CD4-positive, alpha-beta T cell (primary cell): Measurements from ENCODE around the gene SHISA7. TPM values are rescaled to one million over a fixed set of nuclear protein-coding genes. Genes with fewer than 3 reads are reported as not detected.
"Not testable (repeated sequence)": the region's sequence is repeated elsewhere in the genome, so short reads cannot be mapped to it uniquely, and the experiment has no call there.

Source experiments
- ATAC-seq: fragments of 200-7000 bp; cut with Tn5 transposase; one replicate; pipeline ENCODE4 v1.10.0; 2022; ENCODE audit warnings: mild to moderate bottlenecking; ENCODE audit not compliant: poor library complexity
- CTCF ChIA-PET: fragments of 350-600 bp; sonication (Branson Sonifier 250); formaldehyde crosslinking; loops from one replicate; lab custom pipeline; 2021; ENCODE audit warnings: antibody characterized with exemption, inconsistent platforms; lab: Charles Lee
- POLR2A ChIA-PET: fragments of 350-600 bp; sonication (Branson Sonifier 250); formaldehyde crosslinking; loops from one replicate; lab custom pipeline; 2021; ENCODE audit warnings: antibody characterized with exemption, inconsistent platforms; lab: Charles Lee
- DNase-seq, 14 experiments: peaks; one replicate each; pipeline ENCODE4 v3.0.0-alpha.2; 2013 to 2020; ENCODE audit warnings: mixed read lengths in 2 of 14
- H3K27ac ChIP-seq, 2 donors: one replicate each; pipeline versions ENCODE4 v1.5.1 to v1.7.0; 2013; ENCODE audit warnings: low read length in 2 of 2, low read depth in 1 of 2, mild to moderate bottlenecking in 1 of 2
- H3K27me3 ChIP-seq, 2 experiments: 1 replicate in 1 of 2; 2 replicates in 1 of 2; pipeline versions ENCODE4 v1.6.1 to v1.7.0; 2013; ENCODE audit warnings: low read length in 2 of 2, control low read depth in 1 of 2, mild to moderate bottlenecking in 1 of 2, moderate library complexity in 1 of 2; ENCODE audit not compliant: insufficient read depth in 2 of 2, control insufficient read depth in 1 of 2
- H3K36me3 ChIP-seq: one replicate; pipeline ENCODE4 v1.6.1; 2013; ENCODE audit warnings: low read length, control low read depth; ENCODE audit not compliant: insufficient read depth
- H3K4me1 ChIP-seq: one replicate; pipeline ENCODE4 v1.6.1; 2013; ENCODE audit warnings: low read length, control low read depth; ENCODE audit not compliant: insufficient read depth
- H3K4me3 ChIP-seq: one replicate; pipeline ENCODE4 v1.5.1; 2013; ENCODE audit warnings: mild to moderate bottlenecking, low read length, moderate library complexity
- H3K9me3 ChIP-seq, 2 experiments: 1 replicate in 1 of 2; 2 replicates in 1 of 2; pipeline versions ENCODE4 v1.6.1 to v1.7.0; 2013; ENCODE audit warnings: low read length in 2 of 2, mild to moderate bottlenecking in 2 of 2, control low read depth in 1 of 2, moderate library complexity in 1 of 2; ENCODE audit not compliant: control insufficient read depth in 1 of 2, insufficient read depth in 1 of 2
- H3K27ac Mint-ChIP-seq: one replicate; pipeline ENCODE4 v1.8.0; 2020; ENCODE audit warnings: mixed read lengths
- H3K27me3 Mint-ChIP-seq: one replicate; pipeline ENCODE4 v1.8.0; 2021; ENCODE audit warnings: mixed read lengths
- H3K36me3 Mint-ChIP-seq: one replicate; pipeline ENCODE4 v1.8.0; 2021; ENCODE audit warnings: low read depth, mixed read lengths
- H3K4me1 Mint-ChIP-seq: one replicate; pipeline ENCODE4 v1.8.0; 2021; ENCODE audit warnings: low read depth, mixed read lengths
- H3K4me3 Mint-ChIP-seq: one replicate; pipeline ENCODE4 v1.8.0; 2020; ENCODE audit warnings: mild to moderate bottlenecking, mixed read lengths
- H3K9me3 Mint-ChIP-seq: one replicate; pipeline ENCODE4 v1.8.0; 2020; ENCODE audit warnings: mixed read lengths
- intact Hi-C, 2 experiments: fragments of 100-400 bp; cut with DNase I in 1 of 2; cut with micrococcal nuclease in 1 of 2; formaldehyde crosslinking; loops; one replicate each; pipeline versions ENCODE4 v1.15.1 to v1.9.0; 2023 to 2025; cut with DNase I, micrococcal nuclease
- total RNA-seq, 174 experiments: library from RNA in 2 of 174; stranded (reverse) in 2 of 174; gene quantifications; one replicate each; pipeline ENCODE4 v1.2.3 and lab custom pipeline; 2021 to 2026
- TF ChIP-seq, protein P1 (sequence below): fragments of 200-600 bp; IDR thresholded peaks from one replicate; pipeline ENCODE4 v1.8.0; 2022; ENCODE audit warnings: antibody characterized with exemption, mild to moderate bottlenecking

Gene SHISA7
- total RNA-seq, 2 experiments from 2014 or later: not detected

DNA sequence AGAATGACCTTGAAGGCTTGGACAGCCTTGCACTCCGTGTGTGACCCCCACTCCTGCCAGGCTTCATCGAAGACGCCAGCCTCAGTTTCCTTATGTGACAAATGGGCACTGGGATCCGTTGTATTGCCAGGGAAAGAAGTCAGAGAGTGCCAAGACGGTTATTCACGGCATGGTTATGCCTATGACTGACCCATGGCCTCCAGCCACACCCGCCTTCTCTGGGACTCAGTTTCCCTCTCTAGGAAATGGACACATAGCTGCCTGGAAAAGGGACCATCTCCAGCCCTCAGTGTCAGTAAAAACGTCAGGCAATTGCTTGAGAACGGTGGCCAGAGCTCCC, 34.6 kb downstream of the SHISA7 start:
- H3K27me3 ChIP-seq: no peaks in the 10 kb centered on the region
- no peaks in the 10 kb centered on the region for H3K27me3 Mint-ChIP-seq
- ChIA-PET POLR2A (interaction anchor here (0.8 to 2.7 kb wide), 4 partner anchors 13 to 149 kb away, joined by 3 to 13 read pairs (median 4); partner anchors contain the start of gene KMT5C), CTCF (no interaction called here)
- H3K4me3 ChIP-seq: peak overlapping the region; percentile 61
- peaks cover 42% of the 10 kb centered on the region for H3K36me3 Mint-ChIP-seq
- DNase-seq: no peak
- TF ChIP-seq, protein P1, sequence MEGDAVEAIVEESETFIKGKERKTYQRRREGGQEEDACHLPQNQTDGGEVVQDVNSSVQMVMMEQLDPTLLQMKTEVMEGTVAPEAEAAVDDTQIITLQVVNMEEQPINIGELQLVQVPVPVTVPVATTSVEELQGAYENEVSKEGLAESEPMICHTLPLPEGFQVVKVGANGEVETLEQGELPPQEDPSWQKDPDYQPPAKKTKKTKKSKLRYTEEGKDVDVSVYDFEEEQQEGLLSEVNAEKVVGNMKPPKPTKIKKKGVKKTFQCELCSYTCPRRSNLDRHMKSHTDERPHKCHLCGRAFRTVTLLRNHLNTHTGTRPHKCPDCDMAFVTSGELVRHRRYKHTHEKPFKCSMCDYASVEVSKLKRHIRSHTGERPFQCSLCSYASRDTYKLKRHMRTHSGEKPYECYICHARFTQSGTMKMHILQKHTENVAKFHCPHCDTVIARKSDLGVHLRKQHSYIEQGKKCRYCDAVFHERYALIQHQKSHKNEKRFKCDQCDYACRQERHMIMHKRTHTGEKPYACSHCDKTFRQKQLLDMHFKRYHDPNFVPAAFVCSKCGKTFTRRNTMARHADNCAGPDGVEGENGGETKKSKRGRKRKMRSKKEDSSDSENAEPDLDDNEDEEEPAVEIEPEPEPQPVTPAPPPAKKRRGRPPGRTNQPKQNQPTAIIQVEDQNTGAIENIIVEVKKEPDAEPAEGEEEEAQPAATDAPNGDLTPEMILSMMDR: no peak
- H3K9me3 ChIP-seq: peaks cover 0 to 3% of the 10 kb centered on the region in 2 experiments
- no peak for ATAC-seq
- peak overlapping the region; percentile 44 to 100 for H3K27ac ChIP-seq
- peaks cover 30% of the 10 kb centered on the region for H3K4me1 ChIP-seq
- H3K4me3 Mint-ChIP-seq: peak overlapping the region; percentile 94
- H3K27ac Mint-ChIP-seq: peak overlapping the region; percentile 99
- H3K9me3 Mint-ChIP-seq: no peaks in the 10 kb centered on the region
- H3K4me1 Mint-ChIP-seq: peaks cover 29% of the 10 kb centered on the region
- intact Hi-C loops: loop anchor here (1.0 to 10.0 kb wide), 9 partner anchors 24 to 290 kb away; partner anchors contain the start of genes KMT5C (in 2 of the 2), C19orf85 (in 1 of the 2), ISOC2 (in 1 of the 2) and PPP6R1 (in 1 of the 2)
- H3K36me3 ChIP-seq: peaks cover 16% of the 10 kb centered on the region

DNA sequence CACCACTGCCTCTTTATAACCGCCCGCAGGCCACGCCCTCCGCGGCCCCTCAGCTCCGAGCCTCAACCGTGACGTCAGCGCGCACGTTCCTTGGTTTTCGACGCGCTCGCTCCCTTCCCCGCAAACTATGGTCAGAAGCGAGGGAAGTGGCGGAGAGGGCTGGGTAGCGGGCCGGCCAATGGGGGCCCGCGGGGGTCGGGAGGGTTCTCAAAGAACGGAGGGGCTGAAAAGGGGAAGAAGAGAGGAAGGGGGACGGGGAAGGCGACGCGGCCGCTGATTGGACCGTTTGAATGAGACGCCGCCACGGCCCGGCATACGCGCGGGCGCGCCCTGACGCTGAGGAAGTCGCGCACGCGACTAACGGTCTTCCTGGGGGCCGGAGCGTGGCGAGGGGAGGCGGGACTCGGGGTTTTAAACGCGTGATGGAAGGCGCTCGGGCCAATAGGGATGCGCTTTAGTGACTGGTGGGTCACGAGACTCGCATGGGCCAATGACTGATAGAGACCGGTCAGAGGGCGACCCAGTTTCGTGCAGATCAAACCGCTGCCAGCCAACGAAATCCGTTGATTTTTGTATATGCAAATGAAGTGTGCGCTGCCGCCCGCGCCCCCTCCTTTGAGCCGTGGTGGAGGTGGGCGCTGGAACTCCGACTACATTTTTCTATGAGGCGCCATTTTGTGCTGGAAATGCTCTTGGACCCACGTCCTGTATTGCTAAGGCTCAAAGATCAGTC, 35.1 kb downstream of the SHISA7 start:
- peaks cover 22% of the 10 kb centered on the region for H3K36me3 ChIP-seq
- peak overlapping the region; percentile 61 for H3K4me3 ChIP-seq
- Mint-ChIP-seq H3K27me3 (no peaks in the 10 kb centered on the region), H3K9me3 (no peaks in the 10 kb centered on the region), H3K36me3 (peaks cover 47% of the 10 kb centered on the region), H3K27ac (peak overlapping the region; percentile 99), H3K4me1 (peaks cover 29% of the 10 kb centered on the region), H3K4me3 (peak overlapping the region; percentile 94)
- peaks cover 30% of the 10 kb centered on the region for H3K4me1 ChIP-seq
- CTCF ChIA-PET: interaction anchor here (1.2 kb wide), 1 partner anchor 247 kb away, joined by 3 read pairs; no protein-coding TSS in a partner anchor
- intact Hi-C loops: loop anchor here (1.0 to 10.0 kb wide), 9 partner anchors 23 to 289 kb away; partner anchors contain the start of genes KMT5C (in 2 of the 2), C19orf85 (in 1 of the 2), ISOC2 (in 1 of the 2) and PPP6R1 (in 1 of the 2)
- POLR2A ChIA-PET: interaction anchor here (0.6 to 2.7 kb wide), 28 partner anchors 9 to 1271 kb away, joined by 3 to 45 read pairs (median 6); partner anchors contain the start of genes FIZ1, HSPBP1, ISOC2 and KMT5C
- TF ChIP-seq, protein P1: no peak
- peak; percentile 92 for ATAC-seq
- H3K9me3 ChIP-seq: peaks cover 0 to 3% of the 10 kb centered on the region in 2 experiments
- peak overlapping the region; percentile 96 to 100 for H3K27ac ChIP-seq
- no peaks in the 10 kb centered on the region for H3K27me3 ChIP-seq
- peak; percentile 91 to 99 (median 96) for DNase-seq

DNA sequence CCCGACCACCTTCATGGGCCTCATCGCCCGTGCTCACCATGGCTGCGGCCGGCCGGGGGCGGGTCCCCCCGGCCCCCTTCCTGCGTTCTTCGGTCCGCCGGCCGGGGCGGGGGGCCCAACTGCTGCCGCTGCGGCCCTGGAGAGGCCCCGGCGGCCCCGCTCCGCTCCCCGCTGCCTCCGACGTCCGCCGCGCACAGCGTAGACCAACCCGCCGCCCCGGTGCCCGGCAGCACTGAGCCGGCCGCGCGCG, 35.6 kb downstream of the SHISA7 start, which contains the start of gene UBE2S:
TSS of gene UBE2S (minus strand) at position 239 of the 250 bp plus-strand sequence. CDS start at position 40, 199 bp downstream.
- Histone ChIP-seq H3K27ac (peak within 1 kb of the TSS; percentile 96 to 100), H3K4me1 (peaks cover 30% of the 10 kb centered on the region), H3K36me3 (peaks cover 27% of the 10 kb centered on the region), H3K4me3 (peak within 1 kb of the TSS; percentile 61)
- intact Hi-C loops: loop anchor here in 1 of 2 experiments (5.0 to 10.0 kb wide), 5 partner anchors 55 to 227 kb away; partner anchors contain the start of genes C19orf85, ISOC2, KMT5C and PPP6R1
- CTCF ChIA-PET: interaction anchor here (1.2 kb wide), 1 partner anchor 247 kb away, joined by 3 read pairs; no protein-coding TSS in a partner anchor
- POLR2A ChIA-PET: interaction anchor here (0.6 to 2.7 kb wide), 26 partner anchors 8 to 1270 kb away, joined by 3 to 45 read pairs (median 6); partner anchors contain the start of genes FIZ1, HSPBP1, ISOC2 and KMT5C
- peaks cover 29% of the 10 kb centered on the region for H3K4me1 Mint-ChIP-seq
- not testable (repeated sequence) for H3K27me3 Mint-ChIP-seq, H3K27me3 ChIP-seq, H3K9me3 ChIP-seq, ATAC-seq, H3K9me3 Mint-ChIP-seq, DNase-seq
- H3K4me3 Mint-ChIP-seq: peak within 1 kb of the TSS; percentile 94
- peaks cover 52% of the 10 kb centered on the region for H3K36me3 Mint-ChIP-seq
- peak within 1 kb of the TSS; percentile 99 for H3K27ac Mint-ChIP-seq
